Left ventricle myocardium inferior (tissue), 1 donor: ENCODE measurements around the gene ADAMTS14. TPM values are rescaled to one million over a fixed set of nuclear protein-coding genes. Genes with fewer than 3 reads are reported as not detected.

Experiments used
- DNase-seq: peaks from one replicate; pipeline ENCODE4 v3.0.0-alpha.2; 2020
- H3K27ac ChIP-seq: fragments of 200-600 bp; replicated peaks from 2 replicates; pipeline ENCODE4 v1.8.0; 2021
- H3K27me3 ChIP-seq: fragments of 200-600 bp; 2 replicates; pipeline ENCODE4 v1.8.0; 2021; ENCODE audit warnings: low read depth
- H3K36me3 ChIP-seq: fragments of 200-600 bp; 2 replicates; pipeline ENCODE4 v1.8.0; 2021
- H3K4me1 ChIP-seq: fragments of 200-600 bp; 2 replicates; pipeline ENCODE4 v1.8.0; 2021
- H3K4me3 ChIP-seq: fragments of 200-600 bp; 2 replicates; pipeline ENCODE4 v1.8.0; 2021; ENCODE audit warnings: mild to moderate bottlenecking, moderate library complexity
- H3K9me3 ChIP-seq: fragments of 200-600 bp; replicated peaks from 2 replicates; pipeline ENCODE4 v1.8.0; 2021
- CTCF ChIP-seq: fragments of 200-600 bp; IDR thresholded peaks from 2 replicates; pipeline ENCODE4 v1.8.0; 2021; ENCODE audit warnings: antibody characterized with exemption, mild to moderate bottlenecking, borderline replicate concordance
- intact Hi-C: fragments of 100-400 bp; cut with micrococcal nuclease; formaldehyde crosslinking; loops from one replicate; pipeline ENCODE4 v1.11.0; 2022
- total RNA-seq: library from RNA; stranded (reverse); fragmentation: NEBNext Ultra II Directional; extraction: Animal tissue kit (Norgen Biotek cat#: 25700); gene quantifications from one replicate; pipeline ENCODE4 v1.2.1, GENCODE V29; 2021
- donor health status: DM: no; HTN: yes; CAD: no; lungs with severe emphysema.

ADAMTS14 gene
- total RNA-seq, 1 donor from 2014 or later: 0.47 TPM

- intact Hi-C loops: no loop called here
- no peak for TF ChIP-seq CTCF
- Histone ChIP-seq H3K4me1 (no peaks in the 10 kb centered on the region), H3K4me3 (no peak overlapping the region), H3K27ac (no peak overlapping the region), H3K36me3 (no peaks in the 10 kb centered on the region), H3K27me3 (no peaks in the 10 kb centered on the region), H3K9me3 (no peaks in the 10 kb centered on the region)
- DNase-seq: no peak
Measured at GRCh38 chr10:70705121-70705861, 33.0 kb downstream of the ADAMTS14 start.

- Histone ChIP-seq H3K27ac (no peak overlapping the region), H3K4me1 (peaks cover 9% of the 10 kb centered on the region), H3K36me3 (no peaks in the 10 kb centered on the region), H3K27me3 (no peaks in the 10 kb centered on the region), H3K4me3 (no peak overlapping the region), H3K9me3 (no peaks in the 10 kb centered on the region)
- intact Hi-C loops: no loop called here
- no peak for TF ChIP-seq CTCF
- DNase-seq: no peak
Measured at GRCh38 chr10:70711177-70711576, 38.9 kb downstream of the ADAMTS14 start.

- no peak overlapping the region for H3K4me3 ChIP-seq
- intact Hi-C loops: no loop called here
- no peaks in the 10 kb centered on the region for H3K27me3 ChIP-seq
- no peaks in the 10 kb centered on the region for H3K36me3 ChIP-seq
- DNase-seq: no peak
- no peak for TF ChIP-seq CTCF
- H3K27ac ChIP-seq: no peak overlapping the region
- peaks cover 16% of the 10 kb centered on the region for H3K4me1 ChIP-seq
- H3K9me3 ChIP-seq: no peaks in the 10 kb centered on the region
Measured at GRCh38 chr10:70711911-70712310, 39.6 kb downstream of the ADAMTS14 start.

GRCh38 chr10:70714245-70714644, 41.9 kb downstream of the ADAMTS14 start:
- H3K9me3 ChIP-seq: no peaks in the 10 kb centered on the region
- no peak for TF ChIP-seq CTCF
- no peak for DNase-seq
- intact Hi-C loops: no loop called here
- H3K36me3 ChIP-seq: no peaks in the 10 kb centered on the region
- H3K4me3 ChIP-seq: no peak overlapping the region
- H3K27ac ChIP-seq: no peak overlapping the region
- peaks cover 16% of the 10 kb centered on the region for H3K4me1 ChIP-seq
- H3K27me3 ChIP-seq: no peaks in the 10 kb centered on the region

GRCh38 chr10:70714951-70715350, 42.6 kb downstream of the ADAMTS14 start:
- Histone ChIP-seq H3K27me3 (no peaks in the 10 kb centered on the region), H3K36me3 (no peaks in the 10 kb centered on the region), H3K9me3 (no peaks in the 10 kb centered on the region), H3K4me3 (no peak overlapping the region), H3K27ac (no peak overlapping the region), H3K4me1 (peaks cover 16% of the 10 kb centered on the region)
- no peak for DNase-seq
- TF ChIP-seq CTCF: no peak
- intact Hi-C loops: no loop called here
